Central memory CD8-positive, alpha-beta T cell (primary cell): ENCODE results near the gene HOXD9.

Source experiments
- ATAC-seq: fragments of 150-1000 bp; cut with Tn5 transposase; replicated peaks from 2 replicates; pipeline ENCODE4 v1.10.0; 2022; ENCODE audit warnings: mild to moderate bottlenecking, moderate FRiP score, moderate number of reproducible peaks; ENCODE audit not compliant: poor library complexity, severe bottlenecking; ENCODE audit errors: extremely low read depth
- DNase-seq, 2 donors: peaks; one replicate each; pipeline ENCODE4 v3.0.0; 2021; ENCODE audit warnings: low spot score in 2 of 2
- H3K27ac Mint-ChIP-seq: one replicate; pipeline ENCODE4 v1.8.0; 2022; ENCODE audit warnings: low read depth, mild to moderate bottlenecking, moderate library complexity, mixed read lengths
- H3K27me3 Mint-ChIP-seq: one replicate; pipeline ENCODE4 v1.8.0; 2022; ENCODE audit warnings: mixed read lengths
- H3K36me3 Mint-ChIP-seq: one replicate; pipeline ENCODE4 v1.8.0; 2022; ENCODE audit warnings: mild to moderate bottlenecking, moderate library complexity, mixed read lengths; ENCODE audit not compliant: insufficient read depth
- H3K4me1 Mint-ChIP-seq: one replicate; pipeline ENCODE4 v1.8.0; 2022; ENCODE audit warnings: mixed read lengths
- H3K4me3 Mint-ChIP-seq: one replicate; pipeline ENCODE4 v1.8.0; 2022; ENCODE audit warnings: mild to moderate bottlenecking, moderate library complexity, mixed read lengths
- H3K9me3 Mint-ChIP-seq: one replicate; pipeline ENCODE4 v1.8.0; 2022; ENCODE audit warnings: mixed read lengths

The HOXD9 gene

DNA sequence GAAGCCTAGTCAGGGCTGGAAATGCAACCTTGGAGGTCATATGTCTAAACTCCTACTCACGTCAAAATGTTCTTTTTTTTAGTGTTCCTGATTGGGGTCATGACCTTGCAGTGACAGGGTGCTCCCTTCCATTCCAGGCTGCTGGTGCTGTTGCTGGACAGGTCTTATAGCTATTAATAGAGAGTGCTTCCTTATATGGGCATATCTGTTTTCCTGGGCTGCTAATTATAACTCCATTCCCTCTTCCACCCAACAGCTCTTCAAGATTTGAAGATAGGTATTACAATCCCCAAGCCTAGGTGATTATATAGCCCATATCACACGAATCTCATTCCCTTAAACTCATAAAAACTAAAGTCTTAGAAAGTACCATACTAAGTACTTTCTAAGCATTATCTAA lies 47.2 kb downstream of the HOXD9 start:
- H3K36me3 Mint-ChIP-seq, result peaks cover 7% of the 10 kb centered on the region
- ATAC-seq (no peak), DNase-seq (no peak)
- no peak overlapping the region for H3K4me3 Mint-ChIP-seq
- no peak overlapping the region for H3K27ac Mint-ChIP-seq
- H3K9me3 Mint-ChIP-seq, result no peaks in the 10 kb centered on the region
- H3K4me1 Mint-ChIP-seq, result peaks cover under 1% of the 10 kb centered on the region
- peaks cover 93% of the 10 kb centered on the region for H3K27me3 Mint-ChIP-seq

DNA sequence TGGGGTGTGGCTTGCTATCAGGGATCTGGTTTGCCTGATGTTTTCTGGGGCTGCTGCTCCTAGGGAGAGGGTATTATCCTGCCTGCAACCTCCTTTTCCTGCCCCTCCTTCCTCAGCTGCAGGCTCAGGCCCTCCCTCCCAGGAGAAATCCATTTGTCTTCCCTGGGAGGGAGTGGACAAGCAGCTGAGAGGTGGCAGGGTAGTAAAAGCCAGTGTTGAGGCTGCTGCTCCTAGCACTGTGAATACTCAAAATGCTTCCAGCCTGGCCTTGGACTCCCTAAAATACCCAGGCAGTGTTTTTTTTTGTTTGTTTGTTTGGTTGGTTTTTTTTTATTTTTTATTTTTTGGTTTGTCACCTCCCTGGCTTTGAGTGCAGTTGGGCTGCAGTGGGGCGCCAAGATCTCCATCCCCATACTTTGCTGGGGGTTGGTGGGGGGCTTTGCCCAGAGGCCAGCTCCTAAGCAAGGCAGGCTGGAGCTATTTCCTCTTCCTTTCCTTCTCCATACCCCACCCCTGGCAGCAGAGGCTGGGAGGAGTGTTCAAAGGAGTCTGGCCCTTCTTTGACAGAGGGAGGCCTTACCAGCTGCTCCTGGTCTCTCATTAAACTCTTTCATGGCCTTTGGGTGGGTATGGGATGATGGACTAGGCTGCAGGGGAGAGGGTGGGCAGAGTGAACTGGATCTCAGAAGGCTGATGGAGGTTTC lies 48.2 kb downstream of the HOXD9 start:
- Mint-ChIP-seq H3K27me3 (peaks cover 93% of the 10 kb centered on the region), H3K4me3 (no peak overlapping the region)

DNA sequence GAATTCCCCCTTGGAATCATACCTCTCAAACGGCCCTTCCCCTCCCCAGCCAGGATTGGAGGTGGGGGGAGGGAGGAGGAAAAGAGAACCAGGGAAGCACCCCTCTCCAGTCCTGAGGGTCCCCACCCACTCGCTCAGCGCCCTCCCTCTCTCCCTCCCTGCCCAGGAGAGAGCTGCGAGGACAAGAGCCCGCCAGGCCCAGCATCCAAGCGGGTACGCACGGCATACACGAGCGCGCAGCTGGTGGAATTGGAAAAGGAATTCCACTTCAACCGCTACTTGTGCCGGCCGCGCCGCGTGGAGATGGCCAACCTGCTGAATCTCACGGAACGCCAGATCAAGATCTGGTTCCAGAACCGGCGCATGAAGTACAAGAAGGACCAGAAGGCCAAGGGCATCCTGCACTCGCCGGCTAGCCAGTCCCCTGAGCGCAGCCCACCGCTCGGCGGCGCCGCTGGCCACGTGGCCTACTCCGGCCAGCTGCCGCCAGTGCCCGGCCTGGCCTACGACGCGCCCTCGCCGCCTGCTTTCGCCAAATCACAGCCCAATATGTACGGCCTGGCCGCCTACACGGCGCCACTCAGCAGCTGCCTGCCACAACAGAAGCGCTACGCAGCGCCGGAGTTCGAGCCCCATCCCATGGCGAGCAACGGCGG lies 49.0 kb downstream of the HOXD9 start:
- H3K4me3 Mint-ChIP-seq, result no peak overlapping the region
- no peak for DNase-seq
- H3K4me1 Mint-ChIP-seq, result peaks cover 6% of the 10 kb centered on the region
- no peak for ATAC-seq
- no peak overlapping the region for H3K27ac Mint-ChIP-seq
- no peaks in the 10 kb centered on the region for H3K9me3 Mint-ChIP-seq
- peaks cover 93% of the 10 kb centered on the region for H3K27me3 Mint-ChIP-seq
- H3K36me3 Mint-ChIP-seq, result peaks cover 5% of the 10 kb centered on the region

More for the DNA sequence above, 48.2 kb downstream of the HOXD9 start:
- Mint-ChIP-seq H3K4me1 (peaks cover 6% of the 10 kb centered on the region), H3K36me3 (peaks cover 5% of the 10 kb centered on the region), H3K9me3 (no peaks in the 10 kb centered on the region), H3K27ac (no peak overlapping the region)
- no peak for ATAC-seq
- no peak for DNase-seq

DNA sequence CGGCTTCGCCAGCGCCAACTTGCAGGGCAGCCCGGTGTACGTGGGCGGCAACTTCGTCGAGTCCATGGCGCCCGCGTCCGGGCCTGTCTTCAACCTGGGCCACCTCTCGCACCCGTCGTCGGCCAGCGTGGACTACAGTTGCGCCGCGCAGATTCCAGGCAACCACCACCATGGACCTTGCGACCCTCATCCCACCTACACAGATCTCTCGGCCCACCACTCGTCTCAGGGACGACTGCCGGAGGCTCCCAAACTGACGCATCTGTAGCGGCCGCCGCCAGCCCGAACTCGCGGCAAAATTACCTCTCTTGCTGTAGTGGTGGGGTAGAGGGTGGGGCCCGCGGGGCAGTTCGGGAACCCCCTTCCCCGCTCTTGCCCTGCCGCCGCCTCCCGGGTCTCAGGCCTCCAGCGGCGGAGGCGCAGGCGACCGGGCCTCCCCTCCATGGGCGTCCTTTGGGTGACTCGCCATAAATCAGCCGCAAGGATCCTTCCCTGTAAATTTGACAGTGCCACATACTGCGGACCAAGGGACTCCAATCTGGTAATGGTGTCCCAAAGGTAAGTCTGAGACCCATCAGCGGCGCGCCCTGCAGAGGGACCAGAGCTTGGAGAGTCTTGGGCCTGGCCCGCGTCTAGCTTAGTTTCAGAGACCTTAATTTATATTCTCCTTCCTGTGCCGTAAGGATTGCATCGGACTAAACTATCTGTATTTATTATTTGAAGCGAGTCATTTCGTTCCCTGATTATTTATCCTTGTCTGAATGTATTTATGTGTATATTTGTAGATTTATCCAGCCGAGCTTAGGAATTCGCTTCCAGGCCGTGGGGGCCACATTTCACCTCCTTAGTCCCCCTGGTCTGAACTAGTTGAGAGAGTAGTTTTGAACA lies 49.7 kb downstream of the HOXD9 start:
- Mint-ChIP-seq H3K27ac (no peak overlapping the region), H3K9me3 (no peaks in the 10 kb centered on the region), H3K27me3 (peaks cover 93% of the 10 kb centered on the region), H3K4me1 (peaks cover 6% of the 10 kb centered on the region), H3K4me3 (no peak overlapping the region), H3K36me3 (peaks cover 5% of the 10 kb centered on the region)
- no peak for DNase-seq
- no peak for ATAC-seq

DNA sequence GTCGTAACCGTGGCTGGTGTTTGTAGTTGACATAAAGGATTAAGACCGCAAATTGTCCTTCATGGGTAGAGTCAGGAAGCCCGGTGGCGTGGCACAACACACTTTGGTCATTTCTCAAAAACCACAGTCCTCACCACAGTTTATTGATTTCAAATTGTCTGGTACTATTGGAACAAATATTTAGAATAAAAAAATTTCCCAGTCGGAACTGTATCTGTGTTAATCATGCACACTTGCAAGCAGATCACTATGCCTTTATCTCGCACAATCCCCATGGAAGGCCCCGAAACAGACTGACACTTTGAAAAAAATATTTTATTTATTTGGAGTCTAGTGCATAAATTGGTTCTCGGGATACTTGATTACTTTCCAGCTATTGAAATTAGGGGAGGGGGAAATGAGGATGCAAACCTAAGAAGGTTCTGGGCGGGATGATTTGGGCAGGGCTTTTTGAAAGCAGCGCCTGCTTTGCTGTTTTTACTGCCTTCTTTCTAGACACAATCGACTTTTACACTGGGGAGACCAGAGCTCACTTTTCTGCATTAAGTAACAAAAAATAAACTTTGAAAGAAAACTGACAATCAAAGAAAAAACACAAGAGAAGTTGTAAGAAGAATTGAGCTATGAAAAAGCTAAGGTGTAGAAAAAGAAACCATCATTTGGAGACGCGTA lies 50.5 kb downstream of the HOXD9 start:
- Mint-ChIP-seq H3K27ac (no peak overlapping the region), H3K4me1 (peaks cover 6% of the 10 kb centered on the region), H3K36me3 (peaks cover 5% of the 10 kb centered on the region), H3K9me3 (no peaks in the 10 kb centered on the region), H3K27me3 (peaks cover 93% of the 10 kb centered on the region), H3K4me3 (no peak overlapping the region)
- DNase-seq (no peak), ATAC-seq (no peak)

DNA sequence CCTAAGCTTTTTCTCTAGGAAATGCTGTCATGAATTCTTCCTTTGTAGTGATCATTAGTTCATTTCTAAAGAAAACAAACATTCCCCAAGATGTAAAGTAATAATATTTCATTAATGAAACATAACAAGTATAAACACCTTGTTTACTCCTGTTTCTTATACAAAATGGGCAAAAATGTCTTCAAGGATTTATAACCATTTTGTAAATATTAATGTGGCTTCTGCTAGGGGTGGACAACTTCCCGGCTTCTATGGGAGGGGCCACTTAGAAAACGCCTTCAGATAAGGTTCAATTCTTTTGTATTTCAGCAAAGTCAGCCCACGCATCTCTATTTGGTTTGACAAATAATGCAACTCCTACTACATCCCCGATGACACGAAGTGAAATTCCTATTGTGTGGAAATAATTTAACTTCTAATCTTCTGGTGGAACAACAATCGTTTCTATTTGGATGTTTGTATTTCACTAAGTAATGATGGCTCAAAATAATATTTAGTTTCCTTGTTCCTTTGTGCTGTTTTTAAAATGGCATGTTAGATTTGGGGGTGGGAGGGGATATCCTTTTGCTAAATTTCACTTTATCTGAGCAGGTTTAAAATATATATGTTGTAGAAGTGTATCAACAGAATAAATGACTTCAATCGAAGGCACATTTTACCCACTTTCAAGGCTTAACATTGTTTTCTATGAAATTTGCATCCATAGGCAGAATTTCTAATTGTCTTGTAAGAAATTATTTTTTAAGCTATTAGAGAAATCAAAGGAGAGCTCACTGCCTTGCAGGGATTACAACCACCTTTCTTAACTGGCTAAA lies 51.3 kb downstream of the HOXD9 start:
- H3K4me1 Mint-ChIP-seq, result peaks cover 6% of the 10 kb centered on the region
- no peak for DNase-seq
- H3K4me3 Mint-ChIP-seq, result no peak overlapping the region
- H3K9me3 Mint-ChIP-seq, result no peaks in the 10 kb centered on the region
- H3K36me3 Mint-ChIP-seq, result peaks cover 5% of the 10 kb centered on the region
- no peak for ATAC-seq
- H3K27me3 Mint-ChIP-seq, result peaks cover 98% of the 10 kb centered on the region
- H3K27ac Mint-ChIP-seq, result no peak overlapping the region

DNA sequence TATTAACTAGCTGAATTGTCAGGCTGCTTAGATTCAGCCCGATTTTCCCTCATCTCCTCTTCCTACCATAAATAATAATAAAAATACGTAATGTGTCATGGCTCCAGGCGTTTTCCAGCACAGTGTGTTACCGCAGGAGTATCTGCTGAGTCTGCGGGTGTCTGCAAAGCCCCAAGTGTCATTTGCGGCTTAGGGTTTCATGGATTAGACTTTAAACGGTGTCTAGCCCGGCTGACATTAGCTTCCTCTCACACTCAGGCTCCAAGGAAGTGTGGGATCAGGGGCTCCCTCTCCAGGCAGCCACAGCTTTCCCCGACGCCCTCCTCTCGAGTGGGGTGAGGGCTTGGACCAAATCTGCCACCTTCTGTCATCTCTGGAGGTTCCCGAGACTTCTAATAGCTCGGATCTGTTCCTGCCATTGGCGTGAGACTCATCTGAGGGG lies 51.9 kb downstream of the HOXD9 start:
- no peaks in the 10 kb centered on the region for H3K9me3 Mint-ChIP-seq
- no peak for DNase-seq
- ATAC-seq, result no peak
- peaks cover 100% of the 10 kb centered on the region for H3K27me3 Mint-ChIP-seq
- H3K27ac Mint-ChIP-seq, result no peak overlapping the region
- H3K4me1 Mint-ChIP-seq, result peaks cover 6% of the 10 kb centered on the region
- H3K36me3 Mint-ChIP-seq, result peaks cover 5% of the 10 kb centered on the region
- H3K4me3 Mint-ChIP-seq, result no peak overlapping the region
